Neural cell (in vitro differentiated cells): Measurements from ENCODE around the gene PTCD1. TPM values are rescaled to one million over a fixed set of nuclear protein-coding genes. Genes with fewer than 3 reads are reported as not detected.

Experiments
- H2AFZ ChIP-seq: fragments of 200-600, 300-800 bp; sonication (generic), shearing (Covaris generic); 2 replicates; pipeline ENCODE4 v1.6.0; 2014; ENCODE audit warnings: low read depth, mild to moderate bottlenecking, antibody characterized with exemption, low read length, moderate library complexity
- H3F3A ChIP-seq: fragments of 200-600 bp; shearing (Covaris generic); 2 replicates; pipeline ENCODE4 v1.6.1; 2016; ENCODE audit warnings: mild to moderate bottlenecking, moderate library complexity, mixed read lengths, antibody characterized with exemption, low read length; ENCODE audit not compliant: insufficient read depth, poor library complexity, severe bottlenecking
- H3K27ac ChIP-seq: fragments of 200-600, 300-800 bp; sonication (generic), shearing (Covaris generic); 2 replicates; pipeline ENCODE4 v1.5.1; 2014; ENCODE audit warnings: mild to moderate bottlenecking, low read length, moderate library complexity
- H3K27me3 ChIP-seq: fragments of 300-800, 200-600 bp; sonication (generic), shearing (Covaris generic); 2 replicates; pipeline ENCODE4 v1.6.0; 2014; ENCODE audit warnings: mild to moderate bottlenecking, low read depth, low read length, moderate library complexity; ENCODE audit not compliant: insufficient read depth
- H3K36me3 ChIP-seq: fragments of 300-800, 200-600 bp; sonication (generic), shearing (Covaris generic); 2 replicates; pipeline ENCODE4 v1.5.1; 2014; ENCODE audit warnings: mild to moderate bottlenecking, antibody characterized with exemption, low read length, moderate library complexity; ENCODE audit not compliant: insufficient read depth
- H3K4me2 ChIP-seq: fragments of 300-800, 200-600 bp; sonication (generic), shearing (Covaris generic); 2 replicates; pipeline ENCODE4 v1.6.0; 2014; ENCODE audit warnings: mild to moderate bottlenecking, low read length
- H3K4me3 ChIP-seq: fragments of 300-800, 200-600 bp; sonication (generic), shearing (Covaris generic); 2 replicates; pipeline ENCODE4 v1.5.1; 2014; ENCODE audit warnings: mild to moderate bottlenecking, low read length, moderate library complexity
- H3K79me2 ChIP-seq: fragments of 200-600 bp; shearing (Covaris generic); replicated peaks from 2 replicates; pipeline ENCODE4 v1.6.0; 2014; ENCODE audit warnings: mild to moderate bottlenecking, low read length, moderate library complexity; ENCODE audit not compliant: insufficient read depth
- H3K9ac ChIP-seq: fragments of 300-800, 200-600 bp; sonication (generic), shearing (Covaris generic); 2 replicates; pipeline ENCODE4 v1.6.1; 2016; ENCODE audit warnings: mild to moderate bottlenecking, low read length, mixed read lengths
- H3K9me2 ChIP-seq: fragments of 200-600 bp; shearing (Covaris generic); 2 replicates; pipeline ENCODE4 v1.6.1; 2016; ENCODE audit warnings: mild to moderate bottlenecking, low read length, mixed read lengths; ENCODE audit not compliant: insufficient read depth
- H3K9me3 ChIP-seq: fragments of 200-600, 300-800 bp; sonication (generic), shearing (Covaris generic); 2 replicates; pipeline ENCODE4 v1.6.1; 2016; ENCODE audit warnings: mild to moderate bottlenecking, mixed run types, low read length, moderate library complexity, mixed read lengths
- H4K20me1 ChIP-seq: fragments of 200-600 bp; shearing (Covaris generic); 2 replicates; pipeline ENCODE4 v1.6.1; 2016; ENCODE audit warnings: mild to moderate bottlenecking, mixed run types; ENCODE audit not compliant: insufficient read depth
- EP300 ChIP-seq: fragments of 450-650 bp; conservative IDR thresholded peaks from 2 replicates; pipeline ENCODE4 v1.6.1; 2014; ENCODE audit warnings: antibody characterized with exemption, mild to moderate bottlenecking, moderate library complexity; ENCODE audit not compliant: poor library complexity, severe bottlenecking
- EZH2 ChIP-seq: fragments of 200-600, 300-800 bp; shearing (Covaris generic), sonication (generic); IDR thresholded peaks from 2 replicates; pipeline ENCODE4 v1.6.1; 2014; ENCODE audit warnings: antibody characterized with exemption, low read length, borderline replicate concordance, mild to moderate bottlenecking; ENCODE audit not compliant: insufficient read depth, poor library complexity, severe bottlenecking
- MXI1 ChIP-seq: fragments of 450-650 bp; conservative IDR thresholded peaks from 2 replicates; pipeline ENCODE4 v1.6.1; 2014; ENCODE audit warnings: antibody characterized with exemption, mild to moderate bottlenecking; ENCODE audit not compliant: poor library complexity, severe bottlenecking
- POLR2AphosphoS5 ChIP-seq: IDR thresholded peaks from 2 replicates; pipeline ENCODE4 v1.6.1; 2012
- RAD21 ChIP-seq: fragments of 450-650 bp; conservative IDR thresholded peaks from 2 replicates; pipeline ENCODE4 v1.6.1; 2014; ENCODE audit warnings: antibody characterized with exemption, mild to moderate bottlenecking, moderate library complexity
- SMC3 ChIP-seq: fragments of 450-650 bp; conservative IDR thresholded peaks from 2 replicates; pipeline ENCODE4 v1.6.1; 2014; ENCODE audit warnings: antibody characterized with exemption, mild to moderate bottlenecking, moderate library complexity; ENCODE audit not compliant: poor library complexity
- TAF1 ChIP-seq: IDR thresholded peaks from 2 replicates; pipeline ENCODE4 v1.6.1; 2012; ENCODE audit warnings: low read depth
- polyA plus RNA-seq: library from polyadenylated mRNA; depleted of rRNA; stranded (reverse); fragments of >200 nt; gene quantifications from 2 replicates; pipeline ENCODE4 v1.2.3, GENCODE V29; 2014
- TF ChIP-seq, protein P1 (sequence below): fragments of 450-650 bp; IDR thresholded peaks from 2 replicates; pipeline ENCODE4 v1.5.1; 2014; ENCODE audit warnings: antibody characterized with exemption, mild to moderate bottlenecking, moderate library complexity; ENCODE audit not compliant: poor library complexity, severe bottlenecking
- TF ChIP-seq, protein P2 (sequence below): IDR thresholded peaks from 2 replicates; pipeline ENCODE4 v1.6.1; 2012; ENCODE audit warnings: borderline replicate concordance

Gene PTCD1
- polyA plus RNA-seq, 1 donor from 2014 or later = 4.0 TPM

DNA sequence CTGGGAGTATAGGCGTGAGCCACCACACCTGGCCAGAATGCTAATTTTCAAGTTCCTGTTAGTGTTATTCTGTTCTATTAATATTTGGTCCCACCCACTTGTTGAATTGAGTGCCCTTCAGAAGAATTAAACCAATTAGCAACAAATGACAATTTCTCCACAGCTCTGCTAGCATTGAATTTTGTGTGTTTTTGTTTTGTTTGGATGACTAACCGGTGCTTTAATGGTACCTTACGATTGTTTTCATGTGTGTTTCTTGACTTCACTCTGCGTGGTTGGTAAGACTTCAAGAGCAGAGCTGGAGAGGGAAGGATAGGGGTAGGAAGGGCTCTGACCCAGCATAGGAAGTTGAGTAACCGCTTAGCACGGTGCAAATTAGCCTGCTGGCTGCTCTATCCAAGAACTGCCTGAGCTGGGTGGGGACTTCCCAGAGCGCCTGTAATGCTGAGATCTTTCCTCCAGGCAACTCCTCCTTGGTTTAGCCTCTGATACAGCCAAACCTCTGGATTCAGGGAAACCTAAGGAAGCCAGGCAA, 59.5 kb downstream of the PTCD1 start (continued):
- TF ChIP-seq, protein P1, sequence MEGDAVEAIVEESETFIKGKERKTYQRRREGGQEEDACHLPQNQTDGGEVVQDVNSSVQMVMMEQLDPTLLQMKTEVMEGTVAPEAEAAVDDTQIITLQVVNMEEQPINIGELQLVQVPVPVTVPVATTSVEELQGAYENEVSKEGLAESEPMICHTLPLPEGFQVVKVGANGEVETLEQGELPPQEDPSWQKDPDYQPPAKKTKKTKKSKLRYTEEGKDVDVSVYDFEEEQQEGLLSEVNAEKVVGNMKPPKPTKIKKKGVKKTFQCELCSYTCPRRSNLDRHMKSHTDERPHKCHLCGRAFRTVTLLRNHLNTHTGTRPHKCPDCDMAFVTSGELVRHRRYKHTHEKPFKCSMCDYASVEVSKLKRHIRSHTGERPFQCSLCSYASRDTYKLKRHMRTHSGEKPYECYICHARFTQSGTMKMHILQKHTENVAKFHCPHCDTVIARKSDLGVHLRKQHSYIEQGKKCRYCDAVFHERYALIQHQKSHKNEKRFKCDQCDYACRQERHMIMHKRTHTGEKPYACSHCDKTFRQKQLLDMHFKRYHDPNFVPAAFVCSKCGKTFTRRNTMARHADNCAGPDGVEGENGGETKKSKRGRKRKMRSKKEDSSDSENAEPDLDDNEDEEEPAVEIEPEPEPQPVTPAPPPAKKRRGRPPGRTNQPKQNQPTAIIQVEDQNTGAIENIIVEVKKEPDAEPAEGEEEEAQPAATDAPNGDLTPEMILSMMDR = no peak
- TF ChIP-seq EP300 = no peak

DNA sequence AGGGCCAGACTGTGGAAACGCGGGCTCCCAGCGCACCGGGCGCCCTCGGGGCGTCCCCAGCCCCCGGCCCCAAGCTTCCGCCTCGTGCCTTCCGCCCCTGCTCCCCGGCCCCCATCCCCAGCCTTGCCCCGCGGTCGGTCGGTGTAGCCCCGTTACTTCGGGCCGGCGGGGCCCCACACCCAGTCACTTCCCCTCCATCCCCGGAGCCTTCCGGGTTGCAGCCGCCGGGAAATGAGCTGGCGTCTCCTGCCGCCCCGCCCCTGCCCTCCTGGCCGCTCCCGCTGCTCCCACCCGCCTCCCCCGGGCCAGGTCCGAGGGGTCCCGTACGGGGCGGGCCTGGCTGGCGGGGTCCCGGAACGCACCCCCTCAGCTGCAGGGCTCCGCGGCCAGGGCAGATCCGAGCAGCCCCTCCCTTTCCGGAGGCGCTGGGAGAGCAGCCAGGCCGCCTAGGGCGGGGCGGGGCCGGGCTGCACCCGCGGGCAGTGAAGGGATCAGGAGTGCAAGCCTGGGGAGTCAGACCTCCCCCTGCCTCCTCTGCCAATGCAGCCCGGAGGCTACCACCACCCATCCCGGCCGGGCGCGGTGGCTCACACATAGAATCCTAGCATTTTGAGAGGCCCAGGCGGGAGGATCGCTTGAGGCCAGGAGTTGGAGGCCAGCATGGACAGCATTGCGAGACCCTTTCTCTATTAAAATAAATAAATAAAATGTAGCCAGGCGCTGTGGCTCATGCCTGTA, 63.4 kb downstream of the PTCD1 start:
- H3K27ac ChIP-seq = no peak overlapping the region
- no peak overlapping the region for H3K4me2 ChIP-seq
- no peaks in the 10 kb centered on the region for H3K9me2 ChIP-seq
- peak overlapping the region; percentile 67 for H3K4me3 ChIP-seq
- no peak overlapping the region for H2AFZ ChIP-seq
- no peaks in the 10 kb centered on the region for H3F3A ChIP-seq
- H4K20me1 ChIP-seq = no peaks in the 10 kb centered on the region
- H3K79me2 ChIP-seq = no peaks in the 10 kb centered on the region
- no peaks in the 10 kb centered on the region for H3K36me3 ChIP-seq
- TF ChIP-seq, protein P2, sequence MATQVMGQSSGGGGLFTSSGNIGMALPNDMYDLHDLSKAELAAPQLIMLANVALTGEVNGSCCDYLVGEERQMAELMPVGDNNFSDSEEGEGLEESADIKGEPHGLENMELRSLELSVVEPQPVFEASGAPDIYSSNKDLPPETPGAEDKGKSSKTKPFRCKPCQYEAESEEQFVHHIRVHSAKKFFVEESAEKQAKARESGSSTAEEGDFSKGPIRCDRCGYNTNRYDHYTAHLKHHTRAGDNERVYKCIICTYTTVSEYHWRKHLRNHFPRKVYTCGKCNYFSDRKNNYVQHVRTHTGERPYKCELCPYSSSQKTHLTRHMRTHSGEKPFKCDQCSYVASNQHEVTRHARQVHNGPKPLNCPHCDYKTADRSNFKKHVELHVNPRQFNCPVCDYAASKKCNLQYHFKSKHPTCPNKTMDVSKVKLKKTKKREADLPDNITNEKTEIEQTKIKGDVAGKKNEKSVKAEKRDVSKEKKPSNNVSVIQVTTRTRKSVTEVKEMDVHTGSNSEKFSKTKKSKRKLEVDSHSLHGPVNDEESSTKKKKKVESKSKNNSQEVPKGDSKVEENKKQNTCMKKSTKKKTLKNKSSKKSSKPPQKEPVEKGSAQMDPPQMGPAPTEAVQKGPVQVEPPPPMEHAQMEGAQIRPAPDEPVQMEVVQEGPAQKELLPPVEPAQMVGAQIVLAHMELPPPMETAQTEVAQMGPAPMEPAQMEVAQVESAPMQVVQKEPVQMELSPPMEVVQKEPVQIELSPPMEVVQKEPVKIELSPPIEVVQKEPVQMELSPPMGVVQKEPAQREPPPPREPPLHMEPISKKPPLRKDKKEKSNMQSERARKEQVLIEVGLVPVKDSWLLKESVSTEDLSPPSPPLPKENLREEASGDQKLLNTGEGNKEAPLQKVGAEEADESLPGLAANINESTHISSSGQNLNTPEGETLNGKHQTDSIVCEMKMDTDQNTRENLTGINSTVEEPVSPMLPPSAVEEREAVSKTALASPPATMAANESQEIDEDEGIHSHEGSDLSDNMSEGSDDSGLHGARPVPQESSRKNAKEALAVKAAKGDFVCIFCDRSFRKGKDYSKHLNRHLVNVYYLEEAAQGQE = no peak
- TF ChIP-seq MXI1 = no peak
- no peak for TF ChIP-seq TAF1
- peaks cover 10% of the 10 kb centered on the region for H3K27me3 ChIP-seq
- H3K9ac ChIP-seq = peak overlapping the region; percentile 52
- no peaks in the 10 kb centered on the region for H3K9me3 ChIP-seq

DNA sequence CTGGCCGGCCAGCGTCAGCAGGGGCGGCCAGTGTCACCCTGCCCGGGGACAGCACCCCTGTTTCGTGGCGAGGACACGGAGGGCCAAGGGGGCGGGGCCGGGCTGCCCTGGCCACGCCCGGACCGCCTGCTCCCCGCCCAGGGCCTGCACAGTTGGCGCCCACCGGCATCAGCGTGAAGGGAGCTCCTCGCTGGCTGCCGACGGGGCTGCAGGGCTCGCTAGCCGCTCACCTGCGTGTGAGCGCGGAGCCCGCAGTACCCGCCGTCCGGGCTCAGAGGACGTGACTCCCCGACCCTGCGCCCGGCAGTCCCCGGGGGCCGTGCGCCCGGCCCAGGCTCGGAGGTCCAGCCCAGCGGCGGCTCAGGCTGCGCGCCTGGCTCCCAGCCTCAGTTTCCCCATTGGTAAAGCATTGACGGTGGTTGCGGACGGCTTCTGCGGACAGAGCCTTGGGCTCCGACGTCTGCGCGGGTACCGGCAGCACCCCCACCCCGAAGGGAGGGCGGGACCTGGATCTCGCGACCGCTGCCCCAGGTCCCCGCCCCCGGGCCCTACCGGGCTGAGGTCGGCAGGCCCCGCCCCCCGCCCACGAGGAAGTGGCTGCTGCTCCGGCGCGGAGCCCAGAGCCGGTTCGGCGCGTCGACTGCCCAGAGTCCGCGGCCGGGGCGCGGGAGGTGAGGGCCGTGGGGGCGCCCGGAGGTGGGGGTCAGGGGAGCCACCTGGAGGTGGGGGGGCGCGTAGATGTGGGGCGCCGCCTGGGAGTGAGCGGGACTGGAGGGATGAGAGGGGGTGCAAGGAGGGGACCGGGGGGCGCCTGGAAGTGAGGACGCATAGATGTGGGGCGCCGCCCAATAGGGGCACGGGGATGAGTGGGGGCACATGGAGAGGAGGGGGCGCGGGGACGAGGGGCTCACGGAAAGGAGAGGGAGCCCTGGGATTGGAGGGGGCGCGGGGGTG, 64.2 kb downstream of the PTCD1 start, which contains the start of gene ARPC1B:
Gene ARPC1B, plus strand, starts transcription at position 620 of the 954 bp plus-strand sequence. CDS start 10,985 bp downstream, outside the sequence.
- no peaks in the 10 kb centered on the region for H3K79me2 ChIP-seq
- no peak within 1 kb of the TSS for H3K27ac ChIP-seq
- no peaks in the 10 kb centered on the region for H3K36me3 ChIP-seq
- H3K27me3 ChIP-seq = peaks cover 10% of the 10 kb centered on the region
- H3K9ac ChIP-seq = peak within 1 kb of the TSS; percentile 52
- no peaks in the 10 kb centered on the region for H3K9me3 ChIP-seq
- H2AFZ ChIP-seq = no peak within 1 kb of the TSS
- no peak within 1 kb of the TSS for H3K4me2 ChIP-seq
- TF ChIP-seq, protein P2 = no peak
- TF ChIP-seq EP300 = no peak
- no peak for TF ChIP-seq EZH2
- TF ChIP-seq MXI1 = no peak
- TF ChIP-seq POLR2AphosphoS5 = no peak
- TF ChIP-seq SMC3 = no peak
- no peak for TF ChIP-seq RAD21
- TF ChIP-seq, protein P1 = no peak
- no peaks in the 10 kb centered on the region for H3K9me2 ChIP-seq
- no peaks in the 10 kb centered on the region for H3F3A ChIP-seq
- peak within 1 kb of the TSS; percentile 67 for H3K4me3 ChIP-seq
- H4K20me1 ChIP-seq = no peaks in the 10 kb centered on the region
